Stomach (tissue), 9 donors: Measurements from ENCODE around the gene IGF1R. TPM values are rescaled to one million over a fixed set of nuclear protein-coding genes. Genes with fewer than 3 reads are reported as not detected.

Source experiments
- DNase-seq, 2 donors: peaks; one replicate each; pipeline versions ENCODE4 v3.0.0 to v3.0.0-alpha.2; 2013 to 2019
- H3K27ac ChIP-seq, 5 donors: fragments of 200-600 bp in 4 of 5; sonication (generic) in 4 of 5; one replicate each; pipeline ENCODE4 v1.5.1; 2013 to 2019; ENCODE audit warnings: mild to moderate bottlenecking in 1 of 5, moderate library complexity in 1 of 5
- H3K27me3 ChIP-seq, 3 donors: fragments of 200-600 bp; sonication (generic); one replicate each; pipeline ENCODE4 v1.5.1; 2017 to 2019; ENCODE audit warnings: mixed run types in 1 of 3
- H3K36me3 ChIP-seq, 4 donors: fragments of 200-600 bp; sonication (generic); 1 replicate in 3 of 4; 2 replicates in 1 of 4; pipeline ENCODE4 v1.5.1; 2016 to 2019
- H3K4me1 ChIP-seq, 4 donors: fragments of 200-600 bp; sonication (generic); one replicate each; pipeline ENCODE4 v1.5.1; 2016 to 2019
- H3K4me3 ChIP-seq, 4 donors: fragments of 200-600 bp; sonication (generic) in 3 of 4; one replicate each; pipeline ENCODE4 v1.5.1; 2016 to 2019; ENCODE audit warnings: mild to moderate bottlenecking in 1 of 4
- H3K9me3 ChIP-seq, 4 donors: fragments of 200-600 bp; sonication (generic); one replicate each; pipeline ENCODE4 v1.5.1; 2016 to 2019
- EP300 ChIP-seq: sonication (generic); formaldehyde crosslinking; IDR thresholded peaks from one replicate; pipeline ENCODE4 v1.6.1; 2017; ENCODE audit warnings: antibody characterized with exemption
- POLR2A ChIP-seq, 4 donors: fragments of 450-650 bp; IDR thresholded peaks; one replicate each; pipeline ENCODE4 v1.6.1; 2016; ENCODE audit warnings: antibody characterized with exemption in 4 of 4, control low read depth in 2 of 4, mild to moderate bottlenecking in 1 of 4, moderate library complexity in 1 of 4
- POLR2AphosphoS5 ChIP-seq, 3 donors: sonication (generic); formaldehyde crosslinking; IDR thresholded peaks; one replicate each; pipeline ENCODE4 v1.6.1; 2016; ENCODE audit warnings: antibody characterized with exemption in 3 of 3
- WGBS, 5 donors: extraction: QIAGEN DNeasy Blood & Tissue Kit in 3 of 5; methylation state at CpG; one replicate each; pipeline versions ENCODE4 v1.1.5 to v1.1.7; 2013 to 2018; 5-methylcytosine and 5-hydroxymethylcytosine counted together
- intact Hi-C: fragments of 100-400 bp; cut with DNase I; formaldehyde crosslinking; loops from one replicate; pipeline ENCODE4 v1.15.1; 2023; ENCODE audit warnings: low total_unique reads
- polyA plus RNA-seq, 3 donors: library from polyadenylated mRNA; stranded (reverse); fragments of 200-250 nt; gene quantifications; one replicate each; pipeline ENCODE4 v1.2.3, GENCODE V29; 2013
- total RNA-seq, 5 donors: library from RNA; depleted of rRNA; stranded (reverse); fragments of >200 nt; gene quantifications; one replicate each; pipeline versions ENCODE4 v1.1.0 to v1.2.3, GENCODE V29; 2014 to 2016
- TF ChIP-seq, protein P1 (sequence below), 7 experiments: fragments of 450-650 bp in 4 of 7; fragments of 200-600 bp in 3 of 7; sonication (generic) in 3 of 7; IDR thresholded peaks; one replicate each; pipeline ENCODE4 v1.5.1; 2016 to 2019; ENCODE audit warnings: antibody characterized with exemption in 7 of 7, control low read depth in 2 of 7, mild to moderate bottlenecking in 1 of 7
- donor health status: healthy with polysubstance abuse.
- donor health status: Bipolar disorder and iron deficiency.
- donor health status: healthy.

Gene IGF1R
- total and polyA plus RNA-seq, 8 donors, result 2.3 to 131 (median 42.8) TPM

DNA sequence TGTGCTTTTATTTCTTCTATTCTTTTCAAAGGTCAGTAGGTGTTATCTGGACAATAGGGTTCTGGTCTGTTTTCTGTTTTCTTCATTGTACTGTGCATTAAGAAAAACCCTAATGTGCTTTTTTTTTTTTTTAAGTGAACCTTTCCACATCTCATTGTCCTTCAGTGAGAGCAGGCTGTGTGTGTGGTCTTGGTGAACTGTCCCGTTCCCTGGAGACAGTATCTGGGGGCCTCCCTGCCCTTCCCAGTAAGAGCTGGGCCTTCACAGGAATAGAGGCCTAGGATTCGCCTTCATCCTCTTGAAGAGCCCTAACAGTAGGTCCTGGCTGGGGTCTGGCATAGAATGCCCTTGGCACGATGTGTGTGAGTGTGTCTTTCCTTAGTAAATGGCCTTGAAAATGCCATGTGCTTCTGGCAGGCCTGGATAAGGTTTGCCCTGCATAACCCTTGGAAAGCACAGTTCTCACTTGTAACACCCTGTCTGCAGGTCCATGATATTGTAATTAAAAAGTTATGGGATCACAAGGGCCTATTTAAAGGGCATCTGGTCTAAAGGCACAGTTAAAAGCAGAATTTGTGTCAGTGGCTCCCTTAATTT, 81.2 kb downstream of the IGF1R start:
- no peaks in the 10 kb centered on the region for H3K36me3 ChIP-seq
- no peaks in the 10 kb centered on the region for H3K27me3 ChIP-seq
- peak overlapping the region; percentile 67 to 92 (median 90) for H3K27ac ChIP-seq
- no peaks in the 10 kb centered on the region for H3K9me3 ChIP-seq
- intact Hi-C loops, result no loop called here
- DNase-seq, result peak in 1 of 2 donors; percentile 64
- TF ChIP-seq POLR2AphosphoS5 (IDR thresholded peaks at IDR 0.05) (peak in 2 of 3 donors; percentile 23 to 35), EP300 (no peak)
- TF ChIP-seq, protein P1, sequence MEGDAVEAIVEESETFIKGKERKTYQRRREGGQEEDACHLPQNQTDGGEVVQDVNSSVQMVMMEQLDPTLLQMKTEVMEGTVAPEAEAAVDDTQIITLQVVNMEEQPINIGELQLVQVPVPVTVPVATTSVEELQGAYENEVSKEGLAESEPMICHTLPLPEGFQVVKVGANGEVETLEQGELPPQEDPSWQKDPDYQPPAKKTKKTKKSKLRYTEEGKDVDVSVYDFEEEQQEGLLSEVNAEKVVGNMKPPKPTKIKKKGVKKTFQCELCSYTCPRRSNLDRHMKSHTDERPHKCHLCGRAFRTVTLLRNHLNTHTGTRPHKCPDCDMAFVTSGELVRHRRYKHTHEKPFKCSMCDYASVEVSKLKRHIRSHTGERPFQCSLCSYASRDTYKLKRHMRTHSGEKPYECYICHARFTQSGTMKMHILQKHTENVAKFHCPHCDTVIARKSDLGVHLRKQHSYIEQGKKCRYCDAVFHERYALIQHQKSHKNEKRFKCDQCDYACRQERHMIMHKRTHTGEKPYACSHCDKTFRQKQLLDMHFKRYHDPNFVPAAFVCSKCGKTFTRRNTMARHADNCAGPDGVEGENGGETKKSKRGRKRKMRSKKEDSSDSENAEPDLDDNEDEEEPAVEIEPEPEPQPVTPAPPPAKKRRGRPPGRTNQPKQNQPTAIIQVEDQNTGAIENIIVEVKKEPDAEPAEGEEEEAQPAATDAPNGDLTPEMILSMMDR (IDR thresholded peaks at IDR 0.05), result no peak
- H3K4me3 ChIP-seq, result no peak overlapping the region
- 40 to 66% (median 58%) methylated on average over 3 of the region's 3 CpGs for WGBS, 5 donors
- H3K4me1 ChIP-seq, result peaks cover 35 to 82% (median 65%) of the 10 kb centered on the region in 4 donors

DNA sequence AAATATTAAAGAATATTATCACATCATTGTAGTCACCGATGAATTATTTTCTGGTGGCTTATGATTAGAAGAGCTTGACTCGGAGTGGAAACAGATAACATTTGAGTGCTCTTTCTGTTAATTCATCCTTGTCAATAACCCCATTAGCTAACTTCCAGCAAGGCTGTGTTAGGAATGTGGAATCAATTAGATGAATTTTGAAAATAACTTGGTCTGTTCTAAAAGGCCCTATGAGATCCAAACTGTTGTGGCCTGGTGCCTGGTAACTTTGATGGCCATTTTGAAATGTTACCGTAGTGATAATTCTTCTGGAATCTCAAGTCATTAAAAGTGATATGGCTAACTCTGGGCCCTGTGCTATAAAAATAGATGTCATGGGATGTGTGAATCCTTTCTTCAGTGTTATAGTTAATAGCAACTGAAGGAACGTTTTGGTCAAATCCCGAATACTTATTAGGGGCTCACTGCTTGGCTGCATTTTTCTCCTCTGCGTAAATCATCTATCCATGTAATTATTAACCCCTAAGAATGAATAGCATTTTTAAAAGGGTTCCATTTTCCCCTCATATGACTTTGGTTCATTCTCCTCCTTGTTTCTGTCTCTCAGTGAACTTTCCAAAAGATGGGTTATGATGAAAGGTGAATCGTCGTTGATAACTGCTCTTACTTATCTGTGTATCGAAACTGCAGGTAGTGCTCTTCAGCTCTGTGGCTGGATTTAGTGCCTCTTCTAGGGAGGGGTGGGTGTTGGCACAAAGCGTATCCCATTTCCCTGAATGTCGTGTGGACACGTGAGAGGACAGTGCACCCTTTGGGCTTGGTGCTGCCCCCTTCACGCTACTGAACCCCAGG, 82.7 kb downstream of the IGF1R start:
- no peaks in the 10 kb centered on the region for H3K36me3 ChIP-seq
- H3K4me1 ChIP-seq, result peaks cover 46 to 83% (median 73%) of the 10 kb centered on the region in 4 donors
- TF ChIP-seq, protein P1 (IDR thresholded peaks at IDR 0.05), result no peak
- TF ChIP-seq EP300 (no peak), POLR2AphosphoS5 (IDR thresholded peaks at IDR 0.05) (no peak), POLR2A (IDR thresholded peaks at IDR 0.05) (no peak)
- H3K27ac ChIP-seq, result peak overlapping the region in 4 of 5 donors; percentile 5 to 91 (median 50)
- H3K9me3 ChIP-seq, result no peaks in the 10 kb centered on the region
- no peak for DNase-seq
- WGBS, 5 donors, result 85 to 88% (median 86%) methylated on average over 13 of the region's 13 CpGs
- intact Hi-C loops, result no loop called here
- no peak overlapping the region for H3K4me3 ChIP-seq
- H3K27me3 ChIP-seq, result no peaks in the 10 kb centered on the region

DNA sequence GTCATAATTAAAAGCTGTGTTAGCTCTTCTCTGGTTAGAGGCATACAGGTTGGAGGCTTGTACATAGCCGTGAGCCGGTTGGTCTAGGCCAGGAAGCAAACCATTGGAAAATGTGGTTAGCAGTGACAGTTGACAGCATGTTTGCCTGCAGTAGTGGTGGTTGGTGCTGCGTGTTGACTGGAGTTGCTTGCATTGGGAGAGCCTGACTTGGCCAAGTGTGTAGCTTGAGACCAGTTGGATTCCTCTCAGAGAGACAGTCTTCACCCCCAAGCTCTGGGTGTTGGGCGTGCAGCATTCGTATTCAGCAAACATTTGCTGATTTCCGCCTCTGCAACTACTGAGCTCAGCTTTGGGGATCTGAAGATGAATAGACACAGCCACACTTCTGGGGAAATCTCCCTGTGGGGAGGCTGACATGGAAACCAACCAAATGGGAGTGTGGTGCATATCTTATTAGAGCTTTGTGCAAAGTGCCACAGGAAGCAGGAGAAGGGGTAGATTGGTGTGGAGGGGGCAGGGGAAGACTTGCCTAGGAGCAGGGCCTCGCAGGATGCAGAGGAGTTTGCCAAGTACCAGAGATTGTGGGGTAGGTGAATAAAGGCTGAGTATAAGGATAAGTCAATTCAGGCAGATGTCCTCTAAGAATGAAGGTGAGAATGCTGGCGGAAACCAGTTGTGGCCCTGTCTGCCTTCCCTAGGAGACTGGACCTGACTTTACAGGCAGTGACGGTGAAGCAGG, 83.5 kb downstream of the IGF1R start:
- no peaks in the 10 kb centered on the region for H3K36me3 ChIP-seq
- no peak for DNase-seq
- 84 to 93% (median 90%) methylated on average over 9 of the region's 9 CpGs for WGBS, 5 donors
- H3K27me3 ChIP-seq, result no peaks in the 10 kb centered on the region
- H3K9me3 ChIP-seq, result no peaks in the 10 kb centered on the region
- TF ChIP-seq, protein P1 (IDR thresholded peaks at IDR 0.05), result no peak
- TF ChIP-seq POLR2AphosphoS5 (IDR thresholded peaks at IDR 0.05) (no peak), EP300 (no peak), POLR2A (IDR thresholded peaks at IDR 0.05) (no peak)
- intact Hi-C loops, result no loop called here
- H3K27ac ChIP-seq, result peak overlapping the region in 2 of 5 donors; percentile 5 to 90
- peaks cover 47 to 83% (median 69%) of the 10 kb centered on the region in 4 donors for H3K4me1 ChIP-seq
- H3K4me3 ChIP-seq, result no peak overlapping the region

DNA sequence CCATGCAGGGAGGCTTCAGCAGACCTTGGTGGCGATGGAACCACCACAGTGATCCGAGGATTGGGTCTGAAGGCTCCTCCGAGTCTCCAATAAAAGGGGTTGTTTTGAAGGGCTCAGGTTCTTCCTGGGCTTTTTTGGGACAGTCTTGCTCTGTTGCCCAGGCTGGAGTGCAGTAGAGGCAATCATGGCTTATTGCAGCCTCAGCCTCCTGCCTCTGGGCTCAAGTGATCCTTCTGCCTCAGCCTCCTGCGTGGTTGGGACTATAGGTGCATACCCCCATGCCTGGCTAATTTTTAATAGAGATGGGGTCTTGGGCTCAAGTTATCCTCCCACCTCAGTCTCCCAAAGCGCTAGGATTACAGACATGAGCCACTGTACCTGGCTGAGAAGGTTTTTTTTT, 84.8 kb downstream of the IGF1R start:
- intact Hi-C loops, result no loop called here
- 94 to 96% (median 95%) methylated on average over 5 of the region's 5 CpGs for WGBS, 5 donors
- H3K27me3 ChIP-seq, result no peaks in the 10 kb centered on the region
- H3K9me3 ChIP-seq, result no peaks in the 10 kb centered on the region
- peaks cover 39 to 72% (median 58%) of the 10 kb centered on the region in 4 donors for H3K4me1 ChIP-seq
- DNase-seq, result no peak
- no peaks in the 10 kb centered on the region for H3K36me3 ChIP-seq
- H3K4me3 ChIP-seq, result no peak overlapping the region
- TF ChIP-seq EP300, result no peak
- TF ChIP-seq, protein P1 (IDR thresholded peaks at IDR 0.05), result no peak
- TF ChIP-seq POLR2A (IDR thresholded peaks at IDR 0.05), result no peak
- H3K27ac ChIP-seq, result peak overlapping the region in 1 of 5 donors; percentile 32
